Right hindlimb (tissue), 1 donor: Measurements from ENCODE around the gene NOVA2.
A peak's percentile ranks its signal among the peaks of the same experiment; 100 is the strongest.

ENCODE experiments used
- DNase-seq: peaks from one replicate; pipeline ENCODE4 v3.0.0-alpha.2; 2018

NOVA2 gene

GRCh38 chr19:45887200-45887710, 86.4 kb downstream of the NOVA2 start:
- DNase-seq = no peak

GRCh38 chr19:45886427-45887199, 87.1 kb downstream of the NOVA2 start:
- DNase-seq = peak; percentile 95

- peak; percentile 96 for DNase-seq
Observed at GRCh38 chr19:45885556-45886426, 87.9 kb downstream of the NOVA2 start, which contains the start of gene IRF2BP1. TSS of gene IRF2BP1 (minus strand) at chr19:45886141. CDS start at chr19:45885774, 367 bp downstream.

GRCh38 chr19:45884682-45885555, 88.7 kb downstream of the NOVA2 start:
- peak; percentile 66 for DNase-seq

- DNase-seq = no peak
Observed at GRCh38 chr19:45883881-45884681, 89.6 kb downstream of the NOVA2 start.
